H9 (cell line): ENCODE measurements around the gene CDYL2. TPM values are rescaled to one million over a fixed set of nuclear protein-coding genes. Genes with fewer than 3 reads are reported as not detected.
A peak's percentile ranks its signal among the peaks of the same experiment; 100 is the strongest.

Source experiments
- DNase-seq: peaks from one replicate; pipeline ENCODE4 v3.0.0-alpha.2; 2017
- H2AFZ ChIP-seq: one replicate; pipeline ENCODE4 v1.6.1; 2013; ENCODE audit warnings: mild to moderate bottlenecking, low read length, control low read depth, moderate library complexity
- H2AK5ac ChIP-seq: 2 replicates; pipeline ENCODE4 v1.6.1; 2013; ENCODE audit warnings: low read length, control low read depth, mixed read lengths; ENCODE audit not compliant: insufficient read length
- H2BK120ac ChIP-seq: one replicate; pipeline ENCODE4 v1.6.1; 2013; ENCODE audit warnings: low read depth, mild to moderate bottlenecking, low read length, control low read depth, inconsistent platforms; ENCODE audit not compliant: poor library complexity, severe bottlenecking
- H2BK12ac ChIP-seq: 2 replicates; pipeline ENCODE4 v1.6.1; 2013; ENCODE audit warnings: low read length, control low read depth, mixed read lengths, low read depth; ENCODE audit not compliant: insufficient read length
- H2BK15ac ChIP-seq: 2 replicates; pipeline ENCODE4 v1.6.1; 2013; ENCODE audit warnings: low read depth, low read length, control low read depth
- H2BK20ac ChIP-seq: one replicate; pipeline ENCODE4 v1.6.1; 2013; ENCODE audit warnings: low read depth, mild to moderate bottlenecking, low read length, control low read depth, inconsistent platforms; ENCODE audit not compliant: poor library complexity, severe bottlenecking
- H2BK5ac ChIP-seq: 2 replicates; pipeline ENCODE4 v1.6.1; 2013; ENCODE audit warnings: low read length, control low read depth, mixed read lengths; ENCODE audit not compliant: insufficient read length
- H3K14ac ChIP-seq: 2 replicates; pipeline ENCODE4 v1.6.1; 2013; ENCODE audit warnings: low read length, control low read depth; ENCODE audit not compliant: insufficient read depth
- H3K18ac ChIP-seq: 2 replicates; pipeline ENCODE4 v1.6.1; 2013; ENCODE audit warnings: low read depth, mild to moderate bottlenecking, mixed read lengths, low read length, control low read depth; ENCODE audit not compliant: insufficient read length
- H3K23ac ChIP-seq: 2 replicates; pipeline ENCODE4 v1.6.1; 2013; ENCODE audit warnings: low read length, control low read depth, mixed read lengths, low read depth; ENCODE audit not compliant: insufficient read length
- H3K23me2 ChIP-seq: 2 replicates; pipeline ENCODE4 v1.6.1; 2013; ENCODE audit warnings: low read depth, mild to moderate bottlenecking, mixed read lengths, low read length, control low read depth; ENCODE audit not compliant: insufficient read length, poor library complexity, severe bottlenecking
- H3K27ac ChIP-seq: 2 replicates; pipeline ENCODE4 v1.5.1; 2013; ENCODE audit warnings: low read length, control low read depth, mixed read lengths, low read depth; ENCODE audit not compliant: insufficient read length
- H3K27me3 ChIP-seq: 2 replicates; pipeline ENCODE4 v1.6.1; 2013; ENCODE audit warnings: low read length, control low read depth, inconsistent platforms; ENCODE audit not compliant: insufficient read depth
- H3K4ac ChIP-seq: 2 replicates; pipeline ENCODE4 v1.6.1; 2013; ENCODE audit warnings: low read depth, mild to moderate bottlenecking, control low read depth, inconsistent platforms, low read length, moderate library complexity
- H3K4me1 ChIP-seq: 2 replicates; pipeline ENCODE4 v1.6.1; 2013; ENCODE audit warnings: low read length, control low read depth, inconsistent platforms; ENCODE audit not compliant: insufficient read depth
- H3K4me2 ChIP-seq: 2 replicates; pipeline ENCODE4 v1.6.1; 2013; ENCODE audit warnings: low read length, control low read depth, mixed read lengths; ENCODE audit not compliant: insufficient read length, insufficient read depth
- H3K56ac ChIP-seq: 2 replicates; pipeline ENCODE4 v1.6.1; 2013; ENCODE audit warnings: low read depth, mild to moderate bottlenecking, mixed read lengths, low read length, control low read depth; ENCODE audit not compliant: insufficient read length
- H3K79me1 ChIP-seq: 2 replicates; pipeline ENCODE4 v1.6.1; 2013; ENCODE audit warnings: low read depth, mild to moderate bottlenecking, moderate library complexity, low read length, control low read depth, inconsistent platforms; ENCODE audit not compliant: insufficient read depth, poor library complexity, severe bottlenecking
- H3K79me2 ChIP-seq: 2 replicates; pipeline ENCODE4 v1.6.1; 2013; ENCODE audit warnings: low read length, control low read depth, inconsistent platforms; ENCODE audit not compliant: insufficient read depth
- H3K9ac ChIP-seq: 2 replicates; pipeline ENCODE4 v1.6.1; 2013; ENCODE audit warnings: low read length, control low read depth, mixed read lengths; ENCODE audit not compliant: insufficient read length; ENCODE audit errors: extremely low read depth
- H3K9me3 ChIP-seq: one replicate; pipeline ENCODE4 v1.6.1; 2013; ENCODE audit warnings: low read depth, low read length, inconsistent platforms; ENCODE audit not compliant: control insufficient read depth
- H3T11ph ChIP-seq: one replicate; pipeline ENCODE4 v1.6.1; 2013; ENCODE audit warnings: mild to moderate bottlenecking, low read length, control low read depth, inconsistent platforms
- H4K20me1 ChIP-seq: one replicate; pipeline ENCODE4 v1.6.1; 2013; ENCODE audit not compliant: control insufficient read depth, insufficient read length, insufficient read depth
- H4K5ac ChIP-seq: 2 replicates; pipeline ENCODE4 v1.6.1; 2013; ENCODE audit warnings: low read depth, mild to moderate bottlenecking, mixed read lengths, low read length, control low read depth; ENCODE audit not compliant: insufficient read length
- H4K8ac ChIP-seq: replicated peaks from 2 replicates; pipeline ENCODE4 v1.6.1; 2013; ENCODE audit warnings: low read length, control low read depth, mixed read lengths, low read depth; ENCODE audit not compliant: insufficient read length
- H4K91ac ChIP-seq: 2 replicates; pipeline ENCODE4 v1.6.1; 2013; ENCODE audit warnings: low read depth, mild to moderate bottlenecking, moderate library complexity, mixed read lengths, low read length, control low read depth; ENCODE audit not compliant: insufficient read length
- H3K27ac Mint-ChIP-seq, 3 experiments: 2 replicates in 2 of 3; 3 replicates in 1 of 3; pipeline ENCODE4 v1.8.0; 2020 to 2021; ENCODE audit warnings: mixed read lengths in 3 of 3, mild to moderate bottlenecking in 1 of 3, moderate library complexity in 1 of 3
- H3K27me3 Mint-ChIP-seq: 2 replicates; pipeline ENCODE4 v1.8.0; 2021; ENCODE audit warnings: low read depth, mild to moderate bottlenecking, moderate library complexity, mixed read lengths
- H3K36me3 Mint-ChIP-seq, 3 experiments: 2 replicates in 2 of 3; 3 replicates in 1 of 3; pipeline ENCODE4 v1.8.0; 2020 to 2021; ENCODE audit warnings: low read depth in 3 of 3, mixed read lengths in 3 of 3; ENCODE audit not compliant: insufficient read depth in 1 of 3
- H3K4me1 Mint-ChIP-seq, 2 experiments: 2 replicates each; pipeline ENCODE4 v1.8.0; 2020; ENCODE audit warnings: mixed read lengths in 2 of 2
- H3K4me3 Mint-ChIP-seq, 2 experiments: 2 replicates in 1 of 2; 3 replicates in 1 of 2; pipeline ENCODE4 v1.8.0; 2020 to 2021; ENCODE audit warnings: mild to moderate bottlenecking in 2 of 2, mixed read lengths in 2 of 2, moderate library complexity in 1 of 2
- H3K9me3 Mint-ChIP-seq, 2 experiments: 2 replicates in 1 of 2; 3 replicates in 1 of 2; pipeline ENCODE4 v1.8.0; 2020; ENCODE audit warnings: mild to moderate bottlenecking in 2 of 2, mixed read lengths in 2 of 2, moderate library complexity in 1 of 2
- WGBS: extraction: QIAGEN DNeasy Blood & Tissue Kit; methylation state at CpG from one replicate; pipeline ENCODE4 v1.1.7; 2013; ENCODE audit warnings: missing lambda C conversion rate, low lambda C conversion rate, mixed read lengths; ENCODE audit not compliant: insufficient read length; ENCODE audit errors: extremely low coverage; 5-methylcytosine and 5-hydroxymethylcytosine counted together
- long read RNA-seq: library from polyadenylated mRNA; unstranded; transcript quantifications from one replicate; pipeline ENCODE4 v2.0.0, GENCODE V29; 2020
- total RNA-seq: library from RNA; stranded (reverse); gene quantifications from 2 replicates; pipeline ENCODE4 v1.2.1, GENCODE V29; 2021
- TF ChIP-seq, protein P1 (sequence below): fragments of 200-600 bp; sonication (generic); conservative IDR thresholded peaks from 3 replicates; pipeline ENCODE4 v1.8.0; 2021; ENCODE audit warnings: antibody characterized with exemption, mild to moderate bottlenecking

CDYL2 gene, protein sequence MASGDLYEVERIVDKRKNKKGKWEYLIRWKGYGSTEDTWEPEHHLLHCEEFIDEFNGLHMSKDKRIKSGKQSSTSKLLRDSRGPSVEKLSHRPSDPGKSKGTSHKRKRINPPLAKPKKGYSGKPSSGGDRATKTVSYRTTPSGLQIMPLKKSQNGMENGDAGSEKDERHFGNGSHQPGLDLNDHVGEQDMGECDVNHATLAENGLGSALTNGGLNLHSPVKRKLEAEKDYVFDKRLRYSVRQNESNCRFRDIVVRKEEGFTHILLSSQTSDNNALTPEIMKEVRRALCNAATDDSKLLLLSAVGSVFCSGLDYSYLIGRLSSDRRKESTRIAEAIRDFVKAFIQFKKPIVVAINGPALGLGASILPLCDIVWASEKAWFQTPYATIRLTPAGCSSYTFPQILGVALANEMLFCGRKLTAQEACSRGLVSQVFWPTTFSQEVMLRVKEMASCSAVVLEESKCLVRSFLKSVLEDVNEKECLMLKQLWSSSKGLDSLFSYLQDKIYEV
- total RNA-seq: 4.2 and 5.4 TPM in 2 replicates
- long read RNA-seq: 0 reads

DNA sequence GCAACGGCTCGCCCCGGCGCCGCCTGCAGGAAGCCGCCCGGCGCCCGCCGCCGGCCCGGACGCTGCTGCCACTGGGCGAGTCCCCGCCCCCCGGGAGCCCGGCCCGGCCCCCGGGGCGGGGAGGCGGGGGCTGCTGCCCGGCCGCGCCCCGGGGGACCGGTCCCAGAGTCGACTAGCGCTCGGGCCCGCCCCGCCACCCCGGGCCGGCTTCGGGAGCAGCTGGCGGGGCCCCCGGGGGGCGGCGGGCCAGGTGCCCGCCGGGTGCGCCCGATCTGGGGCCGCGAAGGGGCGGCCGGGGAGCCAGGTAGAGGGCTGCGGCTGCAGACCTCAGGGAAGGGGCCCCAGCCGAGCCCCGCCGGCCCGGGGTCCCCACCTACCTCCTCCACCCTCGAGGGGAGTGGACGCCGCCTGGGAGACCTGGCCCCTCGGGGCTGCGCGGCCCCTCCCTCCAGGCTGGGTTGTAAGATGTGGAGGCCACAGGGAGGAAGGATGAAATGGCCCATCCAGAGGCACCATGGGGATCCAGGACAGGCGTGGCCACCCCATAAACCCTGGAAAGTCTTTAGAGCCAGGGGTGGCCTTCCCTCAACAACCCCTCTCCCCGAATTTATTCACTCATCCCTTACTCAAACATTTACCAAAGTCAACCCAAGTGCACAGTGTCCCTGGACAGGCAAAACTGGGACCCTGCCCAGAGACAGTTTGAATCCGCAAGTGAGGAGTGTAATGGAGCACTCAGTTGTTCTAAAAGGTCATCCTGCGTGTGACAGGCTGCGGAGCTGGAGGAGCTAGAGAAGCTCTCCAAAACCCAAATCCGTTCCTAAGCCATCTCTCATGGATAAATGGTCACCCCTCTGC lies at the start of gene CDYL2:
Gene CDYL2, minus strand, starts transcription at position 73 of the 858 bp plus-strand sequence. CDS start 425 bp downstream, outside the sequence.
- Histone ChIP-seq H2BK15ac (no peak within 1 kb of the TSS), H4K20me1 (no peaks in the 10 kb centered on the region), H3K4ac (no peak within 1 kb of the TSS), H2AK5ac (no peak within 1 kb of the TSS), H4K5ac (no peak within 1 kb of the TSS), H2BK20ac (no peak within 1 kb of the TSS), H3K9ac (peak within 1 kb of the TSS; percentile 12), H3K23ac (no peak within 1 kb of the TSS), H3K27ac (no peak within 1 kb of the TSS), H4K8ac (no peak within 1 kb of the TSS), H3K4me2 (peak within 1 kb of the TSS; percentile 44), H2BK5ac (no peak within 1 kb of the TSS), H3K56ac (no peak within 1 kb of the TSS), H2AFZ (no peak within 1 kb of the TSS), H3T11ph (no peak within 1 kb of the TSS), H3K79me1 (no peaks in the 10 kb centered on the region), H3K79me2 (no peaks in the 10 kb centered on the region), H3K14ac (no peak within 1 kb of the TSS), H3K4me1 (no peaks in the 10 kb centered on the region), H4K91ac (no peak within 1 kb of the TSS), H3K9me3 (no peaks in the 10 kb centered on the region), H2BK12ac (no peak within 1 kb of the TSS), H3K23me2 (no peaks in the 10 kb centered on the region), H2BK120ac (no peak within 1 kb of the TSS), H3K18ac (no peak within 1 kb of the TSS), H3K27me3 (peaks cover 5% of the 10 kb centered on the region; the same call in 1 of the 2 replicates)
- H3K36me3 Mint-ChIP-seq: no peaks in the 10 kb centered on the region
- TF ChIP-seq, protein P1, sequence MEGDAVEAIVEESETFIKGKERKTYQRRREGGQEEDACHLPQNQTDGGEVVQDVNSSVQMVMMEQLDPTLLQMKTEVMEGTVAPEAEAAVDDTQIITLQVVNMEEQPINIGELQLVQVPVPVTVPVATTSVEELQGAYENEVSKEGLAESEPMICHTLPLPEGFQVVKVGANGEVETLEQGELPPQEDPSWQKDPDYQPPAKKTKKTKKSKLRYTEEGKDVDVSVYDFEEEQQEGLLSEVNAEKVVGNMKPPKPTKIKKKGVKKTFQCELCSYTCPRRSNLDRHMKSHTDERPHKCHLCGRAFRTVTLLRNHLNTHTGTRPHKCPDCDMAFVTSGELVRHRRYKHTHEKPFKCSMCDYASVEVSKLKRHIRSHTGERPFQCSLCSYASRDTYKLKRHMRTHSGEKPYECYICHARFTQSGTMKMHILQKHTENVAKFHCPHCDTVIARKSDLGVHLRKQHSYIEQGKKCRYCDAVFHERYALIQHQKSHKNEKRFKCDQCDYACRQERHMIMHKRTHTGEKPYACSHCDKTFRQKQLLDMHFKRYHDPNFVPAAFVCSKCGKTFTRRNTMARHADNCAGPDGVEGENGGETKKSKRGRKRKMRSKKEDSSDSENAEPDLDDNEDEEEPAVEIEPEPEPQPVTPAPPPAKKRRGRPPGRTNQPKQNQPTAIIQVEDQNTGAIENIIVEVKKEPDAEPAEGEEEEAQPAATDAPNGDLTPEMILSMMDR: no peak
- 0 out of 4 replicates have a peak, but pooled peaks cover 0 to 2% of the 10 kb centered on the region in 2 experiments for H3K4me1 Mint-ChIP-seq
- no peak within 1 kb of the TSS for H3K27ac Mint-ChIP-seq
- peaks cover 62% of the 10 kb centered on the region for H3K27me3 Mint-ChIP-seq
- no CpG with 5 or more reads among the region's 63 CpGs for WGBS
- H3K9me3 Mint-ChIP-seq: no peaks in the 10 kb centered on the region
- peak within 1 kb of the TSS; percentile 88 to 94 for H3K4me3 Mint-ChIP-seq
- peak; percentile 32 for DNase-seq
